GM21447 (cell line): ENCODE results near the gene OR1J4.

Experiments
- ATAC-seq: cut with Tn5 transposase; IDR thresholded peaks from one replicate; pipeline ENCODE4 v1.9.1; 2021; ENCODE audit not compliant: unreplicated experiment

OR1J4 gene

GRCh38 chr9:122567901-122568300 is 49.0 kb downstream of the OR1J4 start:
- no peak for ATAC-seq
